HG03064 (cell line): ENCODE measurements around the gene FMC1.
"Not testable (repeated sequence)": the region's sequence is repeated elsewhere in the genome, so short reads cannot be mapped to it uniquely, and the experiment has no call there.

Source experiments
- ATAC-seq: cut with Tn5 transposase; IDR thresholded peaks from one replicate; pipeline ENCODE4 v1.9.1; 2021; ENCODE audit warnings: low read depth; ENCODE audit not compliant: unreplicated experiment

The FMC1 gene, protein sequence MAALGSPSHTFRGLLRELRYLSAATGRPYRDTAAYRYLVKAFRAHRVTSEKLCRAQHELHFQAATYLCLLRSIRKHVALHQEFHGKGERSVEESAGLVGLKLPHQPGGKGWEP

DNA sequence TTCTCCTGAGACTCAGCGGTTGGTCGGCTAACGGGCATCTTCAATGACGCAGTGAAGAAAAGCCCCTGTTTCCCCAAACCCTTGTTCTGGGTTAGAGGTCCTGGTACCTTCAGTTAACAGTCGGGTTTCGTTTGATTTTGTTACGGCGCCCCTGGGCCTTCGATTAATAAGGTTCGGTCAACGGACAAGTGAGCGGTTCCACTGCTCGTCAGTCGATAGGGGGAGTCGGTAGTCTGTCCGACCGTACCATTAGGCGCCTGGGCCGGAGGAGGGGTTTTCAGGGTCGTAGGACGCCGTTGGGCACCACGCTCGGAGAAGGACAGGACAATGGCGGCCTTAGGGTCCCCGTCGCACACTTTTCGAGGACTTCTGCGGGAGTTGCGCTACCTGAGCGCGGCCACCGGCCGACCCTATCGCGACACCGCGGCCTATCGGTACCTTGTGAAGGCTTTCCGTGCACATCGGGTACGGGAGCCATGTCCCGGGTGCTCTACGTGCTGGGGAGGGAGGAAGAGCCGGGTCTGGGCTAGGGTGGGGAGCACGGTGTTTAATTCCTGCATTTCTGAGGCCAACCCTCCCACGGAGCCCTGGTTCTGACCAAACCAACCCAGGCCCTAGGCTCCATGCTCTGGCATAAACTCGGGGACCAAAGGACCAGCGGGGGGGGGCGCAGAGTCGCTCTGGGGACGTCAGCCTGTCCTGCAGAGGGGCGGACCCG, at the start of gene FMC1:
Gene FMC1, plus strand, starts transcription at position 280 of the 718 bp plus-strand sequence. Its CDS starts 48 bp downstream, at position 328.
- peak; percentile 51 for ATAC-seq

DNA sequence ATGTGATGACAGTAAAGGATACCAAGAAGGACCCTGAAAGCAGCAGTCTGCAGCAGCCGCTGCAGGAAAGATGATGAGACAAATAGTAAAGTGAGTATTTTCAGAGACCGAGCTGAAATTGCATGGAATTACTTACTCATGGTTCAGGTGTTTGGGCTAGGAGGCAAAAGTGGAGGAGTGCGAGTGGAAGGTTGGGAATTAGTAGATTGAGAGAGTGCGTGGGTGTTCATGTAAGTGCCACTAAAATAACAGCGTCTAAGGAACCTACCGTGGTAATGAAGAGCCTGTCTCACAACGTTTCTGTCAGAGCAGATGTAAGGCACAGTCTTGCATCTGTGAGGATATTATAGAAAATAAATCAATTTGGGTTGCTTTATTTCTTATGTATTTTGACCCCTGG, 48.3 kb upstream of the FMC1 start:
- ATAC-seq = no peak

DNA sequence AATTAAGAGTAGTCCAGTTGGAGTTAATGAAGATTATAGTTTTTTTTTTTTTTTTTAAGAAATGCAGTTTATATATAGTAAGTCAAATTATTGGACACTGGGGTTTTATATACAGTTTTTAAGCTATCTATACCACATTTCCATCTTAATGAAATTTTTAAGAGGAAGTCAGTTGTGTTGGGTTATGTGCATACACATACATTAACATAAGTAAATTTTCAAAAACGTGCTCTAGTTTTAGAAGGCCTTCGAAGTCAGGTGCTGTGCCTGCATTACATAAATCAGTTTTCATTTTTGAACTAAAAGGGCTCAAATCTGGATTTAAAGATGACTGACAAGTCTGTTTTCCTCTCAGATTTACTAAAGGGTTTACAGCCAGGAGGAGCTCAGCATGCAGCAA, 47.6 kb upstream of the FMC1 start:
- no peak for ATAC-seq

DNA sequence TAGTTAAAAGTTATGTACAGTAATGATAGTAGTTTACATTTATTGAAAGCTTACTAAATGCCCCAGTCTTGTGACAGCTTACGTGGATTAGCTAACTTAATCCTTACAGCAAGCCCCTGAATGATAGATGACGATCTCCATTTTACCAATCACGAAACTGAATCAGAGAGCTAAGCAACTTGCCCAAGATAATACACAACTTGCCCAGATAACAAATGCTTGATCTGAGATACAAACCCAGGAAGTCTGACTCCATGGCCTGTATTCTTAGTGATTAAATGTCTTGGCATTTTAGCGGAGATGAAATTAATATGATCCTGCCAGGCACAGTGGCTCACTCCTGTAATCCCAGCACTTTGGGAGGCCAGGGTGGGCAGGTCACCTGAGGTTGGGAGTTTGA, 46.9 kb upstream of the FMC1 start:
- no peak for ATAC-seq

DNA sequence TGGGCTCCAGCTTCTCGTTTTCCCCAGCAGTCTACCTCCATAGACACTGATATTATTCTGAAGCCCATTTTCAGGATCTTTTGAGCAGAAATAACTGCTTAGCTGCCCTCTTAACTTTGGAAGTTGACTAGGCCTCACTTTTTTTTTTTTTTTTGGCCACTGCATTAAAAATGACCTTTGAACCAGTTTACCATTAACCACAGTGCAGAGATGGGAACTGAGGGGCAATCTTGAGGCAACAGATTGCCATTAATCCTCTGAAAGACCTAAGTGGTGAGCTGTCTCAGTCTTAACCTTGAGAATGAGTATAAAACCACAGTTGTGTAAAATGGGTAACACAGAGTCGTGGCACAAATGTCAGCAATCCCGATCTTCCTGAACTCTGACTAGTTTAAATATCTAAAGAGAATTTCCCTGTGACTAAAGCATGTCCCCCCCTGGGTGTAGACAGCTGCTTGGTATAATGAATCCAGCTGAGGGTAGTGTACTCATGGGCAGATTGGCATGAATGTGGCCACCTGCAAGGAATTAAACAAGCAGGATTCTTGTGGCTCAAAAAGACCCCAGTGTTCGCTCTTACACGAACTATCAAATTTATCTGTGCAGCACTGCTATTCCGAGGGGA, 46.1 kb upstream of the FMC1 start:
- no peak for ATAC-seq

DNA sequence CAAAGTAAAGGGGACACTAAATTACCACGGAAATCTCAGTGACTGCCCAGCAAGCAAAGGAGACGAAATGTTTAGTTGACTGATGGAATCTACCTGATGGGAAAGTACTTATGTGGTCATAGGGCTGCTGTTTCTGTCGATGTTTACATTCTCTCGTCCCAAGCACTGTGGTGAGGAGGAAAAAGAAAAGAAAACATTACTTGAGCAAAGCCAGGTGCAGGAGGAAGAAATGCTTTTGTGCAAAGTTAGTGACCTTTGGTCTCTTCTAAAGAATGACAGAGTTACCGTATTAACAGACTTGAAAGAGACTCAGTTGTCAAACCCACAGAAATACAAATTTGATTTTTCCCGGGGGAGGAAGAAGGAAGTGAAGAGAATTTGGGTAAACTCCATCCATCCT, 43.3 kb upstream of the FMC1 start:
- ATAC-seq = no peak

DNA sequence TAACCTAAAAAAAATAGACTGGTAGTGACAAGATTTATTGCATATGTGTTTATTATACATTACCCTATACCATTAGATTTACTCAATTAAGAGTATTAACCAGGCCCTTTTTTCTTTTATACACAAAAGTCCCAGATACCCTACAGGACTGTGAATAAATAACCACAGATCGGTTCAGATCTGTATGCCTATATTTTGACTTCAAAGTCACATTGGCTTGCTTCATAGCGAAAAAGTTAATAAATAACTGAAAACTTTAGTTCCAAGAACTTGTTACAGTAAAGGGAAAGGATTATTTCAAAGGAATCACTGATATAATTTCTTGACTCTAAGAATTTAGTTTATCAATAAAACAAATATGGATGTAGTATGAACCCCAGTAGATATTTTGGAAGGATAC, 41.8 kb upstream of the FMC1 start:
- no peak for ATAC-seq

DNA sequence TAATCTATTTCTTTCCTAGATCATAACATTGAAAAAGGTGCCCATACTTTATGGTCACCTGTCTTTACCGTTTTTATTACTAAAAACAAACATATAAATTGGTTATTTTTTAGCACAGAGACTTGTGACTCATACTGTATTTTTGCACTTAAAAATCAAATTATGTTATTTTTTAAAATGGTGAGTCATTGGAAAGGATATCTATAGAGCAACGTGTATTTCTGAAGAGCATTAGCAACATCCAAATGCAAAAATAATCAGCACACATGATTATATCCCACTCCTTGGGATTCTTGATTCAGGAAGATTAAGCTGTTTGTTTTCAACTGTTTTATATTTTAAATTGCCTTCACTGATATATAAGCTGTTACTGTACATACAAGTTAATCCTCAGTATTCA, 40.7 kb upstream of the FMC1 start:
- no peak for ATAC-seq

DNA sequence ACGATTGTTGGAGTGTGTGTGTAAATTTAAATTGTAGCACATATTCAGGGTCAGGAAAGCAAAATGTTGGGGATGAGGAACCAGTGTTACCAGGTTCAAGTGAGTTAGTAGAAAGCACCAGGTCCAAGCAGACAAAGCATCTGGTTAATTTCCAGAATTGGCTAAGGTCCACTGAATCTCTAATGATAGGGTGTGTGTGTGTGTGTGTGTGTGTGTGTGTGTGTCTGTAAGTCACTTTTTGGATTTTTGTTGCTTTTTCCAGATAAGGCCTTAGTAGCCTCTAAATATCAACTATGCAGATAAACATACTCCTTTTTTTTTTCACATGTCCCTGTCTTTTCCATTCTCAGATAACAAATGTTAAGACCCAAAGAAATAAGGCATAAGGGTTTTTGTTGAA, 36.6 kb upstream of the FMC1 start:
- ATAC-seq = no peak

DNA sequence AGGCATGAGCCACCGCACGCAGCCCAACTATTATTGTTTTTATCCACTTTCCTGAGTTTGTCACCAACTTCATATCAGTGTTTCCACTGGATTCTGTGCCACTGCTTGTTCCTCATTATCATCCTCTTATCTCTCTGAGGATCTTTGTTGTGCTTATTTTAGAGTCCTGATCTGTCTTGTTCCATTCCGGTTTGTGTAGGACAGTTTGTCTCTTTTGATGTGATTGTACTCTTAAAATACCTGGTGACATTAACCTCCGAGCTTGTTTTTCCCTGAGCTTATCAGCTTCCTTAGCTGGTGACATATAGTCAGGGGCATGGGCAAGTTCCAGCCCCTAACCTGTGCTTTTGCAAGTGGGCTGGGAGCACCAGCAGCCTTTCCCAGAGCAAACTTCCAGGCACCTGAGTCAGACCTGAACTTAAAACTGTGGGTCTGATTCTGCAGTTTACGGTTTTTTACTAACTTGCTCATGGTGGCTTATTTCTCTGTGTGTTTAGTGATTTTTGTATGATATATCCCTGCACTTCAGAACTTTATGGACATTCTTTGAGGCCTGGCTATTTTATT, 23.1 kb upstream of the FMC1 start:
- no peak for ATAC-seq

DNA sequence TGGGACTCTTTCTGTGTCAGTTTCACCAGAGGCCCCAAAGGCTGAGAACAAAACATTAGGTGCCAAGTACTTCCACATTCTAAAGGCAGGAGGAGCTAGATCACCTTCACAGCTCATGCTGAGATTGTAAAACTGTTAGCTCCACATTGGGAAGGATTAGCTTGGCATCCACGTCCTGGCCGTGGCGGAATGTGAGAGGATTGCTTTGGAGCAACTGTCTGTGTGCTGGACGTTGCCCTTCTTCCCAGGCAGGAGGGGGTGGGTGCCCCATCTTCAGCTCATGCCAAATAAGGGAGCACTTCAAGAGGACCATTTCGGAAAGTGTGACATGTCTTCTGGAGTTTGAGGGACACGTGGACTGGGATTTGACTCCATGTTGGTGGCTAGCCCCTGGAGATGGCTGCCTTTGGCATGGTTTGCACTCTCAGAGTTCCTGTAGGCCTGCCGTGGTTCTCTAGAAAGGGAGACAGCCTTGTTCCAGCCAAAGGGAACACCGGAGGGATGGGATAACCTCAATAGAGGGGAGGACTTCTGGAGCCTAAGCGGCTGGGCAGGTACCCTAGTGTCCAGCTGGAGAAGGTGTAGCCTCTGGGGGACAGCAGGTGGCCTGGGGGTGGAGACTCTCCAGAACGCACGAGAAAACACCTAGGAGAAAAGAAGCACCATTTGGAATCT, 19.9 kb upstream of the FMC1 start:
- ATAC-seq = no peak

DNA sequence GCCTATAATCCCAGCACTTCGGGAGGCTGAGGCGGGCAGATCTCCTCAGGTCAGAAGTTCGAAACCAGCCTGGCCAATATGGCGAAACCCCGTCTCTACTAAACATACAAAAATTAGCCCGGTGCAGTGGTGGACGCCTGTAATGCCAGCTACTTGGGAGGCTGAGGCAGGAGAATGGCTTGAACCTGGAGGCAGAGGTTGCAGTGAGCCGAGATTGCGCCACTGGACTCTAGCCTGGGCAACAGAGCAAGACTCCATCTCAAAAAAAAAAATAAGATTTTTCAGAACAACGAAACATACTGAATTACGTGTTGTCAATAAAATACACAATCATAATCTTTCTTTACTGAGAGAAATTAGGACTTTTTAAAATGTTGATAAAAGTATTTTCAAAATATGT, 16.4 kb upstream of the FMC1 start:
- not testable (repeated sequence) for ATAC-seq

DNA sequence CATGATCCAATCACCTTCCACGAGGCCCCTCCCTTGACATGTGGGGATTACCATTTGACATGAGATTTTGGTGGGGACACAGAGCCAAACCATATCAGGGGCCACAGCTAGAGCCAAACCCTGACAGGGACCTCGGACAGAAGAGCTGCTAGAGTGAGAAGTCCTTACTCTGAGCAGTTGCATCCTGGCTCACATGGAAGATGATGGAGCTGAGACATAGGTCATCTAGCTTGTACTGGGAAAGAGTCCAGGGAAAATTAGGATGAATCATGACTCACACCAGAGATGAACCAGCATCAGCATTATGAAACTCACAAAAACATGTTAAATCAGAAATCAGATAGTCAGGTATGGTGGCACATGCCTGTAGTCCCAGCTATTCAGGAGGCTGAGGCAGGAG, 12.8 kb upstream of the FMC1 start:
- ATAC-seq = no peak

DNA sequence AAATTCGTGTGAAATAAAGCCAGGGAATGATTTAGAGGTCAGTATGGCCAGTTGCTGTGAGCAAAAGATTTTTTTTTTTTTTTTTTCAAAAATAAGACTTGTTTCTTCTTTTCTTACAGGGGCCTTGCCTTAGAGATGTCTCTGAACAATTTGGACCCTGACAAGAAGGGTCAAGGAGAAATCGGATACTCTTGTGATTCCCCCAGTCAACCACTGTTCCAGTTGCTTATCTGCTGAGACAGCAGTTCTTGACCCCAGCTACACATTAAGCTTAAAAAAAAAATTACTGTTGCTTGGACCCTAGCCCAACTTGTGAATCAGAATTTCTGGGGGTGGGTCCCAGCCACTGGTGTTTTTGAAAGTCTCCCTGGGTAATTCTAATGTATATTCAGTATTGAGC, 12.0 kb upstream of the FMC1 start:
- ATAC-seq = no peak

DNA sequence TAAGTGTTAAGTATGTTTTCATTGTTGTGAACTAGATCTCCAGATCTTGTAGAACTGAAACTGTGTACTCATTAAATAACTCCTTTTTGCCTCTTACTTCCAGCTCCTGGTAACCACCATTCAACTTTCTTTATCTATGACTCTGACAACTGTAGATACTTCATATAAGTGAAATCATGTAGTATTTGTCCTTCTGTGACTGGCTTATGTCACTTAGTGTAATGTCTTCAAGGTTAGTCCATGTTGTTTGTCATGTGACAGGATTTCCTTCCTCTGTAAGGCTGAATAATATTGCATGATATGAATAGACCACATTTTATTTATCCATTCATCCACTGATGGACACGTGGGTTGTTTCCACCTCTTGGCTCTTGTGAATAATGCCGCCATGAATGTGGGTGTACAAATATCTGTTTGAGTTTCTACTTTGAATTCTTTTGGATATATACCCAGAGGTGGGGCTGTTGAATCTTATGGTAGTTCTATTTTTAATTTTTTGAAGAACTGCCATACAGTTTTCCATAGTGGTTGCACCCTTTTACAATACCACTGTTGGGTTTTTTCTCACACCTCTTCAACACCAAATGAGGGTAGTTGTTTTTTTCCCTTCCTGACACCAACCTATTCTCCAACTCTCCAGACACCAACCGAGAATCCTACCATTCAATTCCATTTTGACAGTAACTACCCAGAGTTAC, 10.7 kb upstream of the FMC1 start:
- ATAC-seq = no peak

DNA sequence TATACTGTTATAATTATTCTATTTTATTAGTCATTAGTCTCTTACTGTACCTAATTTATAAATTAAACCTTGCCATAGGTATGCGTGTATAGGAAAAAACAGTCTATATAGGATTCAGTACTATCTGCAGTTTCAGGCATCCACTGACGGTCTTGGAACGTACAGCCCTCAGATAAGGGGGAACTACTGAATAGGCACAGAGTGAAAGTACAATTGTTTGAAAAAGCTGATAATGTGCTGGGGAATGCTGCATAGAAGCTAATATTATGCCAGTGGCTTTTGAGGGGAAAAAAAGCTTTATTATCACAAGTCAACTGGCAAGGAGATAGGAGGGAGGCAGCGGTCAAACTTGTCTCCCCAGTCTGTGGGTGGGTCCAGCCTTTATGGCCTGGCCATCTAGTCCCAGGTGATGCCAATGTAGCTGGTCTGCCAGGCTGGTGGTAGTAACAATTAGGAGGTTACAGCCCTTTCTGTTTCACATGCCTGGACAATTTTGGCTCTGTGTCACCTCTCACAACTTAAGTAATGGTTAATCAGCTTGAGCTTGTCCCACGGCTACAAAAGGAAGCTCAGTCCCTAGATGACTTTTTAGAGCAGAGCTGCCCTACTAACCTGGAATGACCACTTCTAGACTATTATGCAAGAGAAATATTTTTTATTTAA, 8.3 kb upstream of the FMC1 start:
- ATAC-seq = no peak

DNA sequence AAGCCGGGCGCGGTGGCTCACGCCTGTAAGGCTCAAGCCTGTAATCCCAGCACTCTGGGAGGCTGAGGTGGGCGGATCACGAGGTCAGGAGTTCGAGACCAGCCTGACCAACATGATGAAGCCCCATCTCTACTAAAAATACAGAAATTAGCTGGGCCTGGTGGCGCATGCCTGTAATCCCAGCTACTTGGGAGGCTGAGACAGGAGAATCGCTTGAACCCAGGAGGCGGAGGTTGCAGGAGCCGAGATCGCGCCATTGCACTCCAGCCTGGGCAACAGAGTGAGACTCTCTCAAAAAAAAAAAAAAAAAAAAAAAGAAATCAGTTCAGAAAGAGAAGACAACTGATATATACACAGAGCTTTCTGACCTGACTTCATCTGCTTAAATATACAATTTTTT, 7.7 kb upstream of the FMC1 start:
- ATAC-seq = not testable (repeated sequence)

DNA sequence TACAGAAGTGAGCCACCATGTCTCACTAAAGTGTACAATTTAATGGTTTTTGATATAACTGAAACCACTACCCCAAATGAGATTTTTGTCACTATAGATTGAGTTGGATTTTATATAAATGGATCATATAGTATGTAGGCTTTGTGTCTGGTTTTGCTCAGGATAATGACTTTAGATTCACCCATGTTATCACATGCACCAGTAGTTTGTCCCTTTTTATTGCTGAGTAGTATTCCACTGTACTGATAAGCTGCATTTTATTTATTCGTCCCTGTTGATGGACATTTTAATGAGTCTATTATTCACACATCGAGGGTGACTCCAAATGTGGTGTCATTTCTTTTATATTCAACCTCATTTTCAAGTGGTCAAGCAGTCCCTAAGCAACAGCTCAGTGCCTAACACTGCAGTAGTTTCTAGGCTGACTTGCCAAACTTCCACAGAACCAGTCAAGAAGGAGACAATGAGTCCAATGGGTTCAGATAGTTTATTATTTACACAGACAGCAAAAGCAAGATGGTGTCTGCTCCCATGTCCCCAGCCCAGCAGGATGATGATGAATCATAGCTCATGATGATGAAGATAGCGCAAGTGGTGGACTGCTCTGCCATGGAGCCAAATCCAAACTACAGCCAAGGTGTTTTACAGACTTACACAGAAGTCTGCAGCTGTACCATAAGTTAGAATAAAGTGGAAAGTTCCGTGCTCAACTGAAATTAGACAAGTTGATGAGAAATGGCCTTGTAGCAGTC, 6.6 kb upstream of the FMC1 start:
- ATAC-seq = no peak

DNA sequence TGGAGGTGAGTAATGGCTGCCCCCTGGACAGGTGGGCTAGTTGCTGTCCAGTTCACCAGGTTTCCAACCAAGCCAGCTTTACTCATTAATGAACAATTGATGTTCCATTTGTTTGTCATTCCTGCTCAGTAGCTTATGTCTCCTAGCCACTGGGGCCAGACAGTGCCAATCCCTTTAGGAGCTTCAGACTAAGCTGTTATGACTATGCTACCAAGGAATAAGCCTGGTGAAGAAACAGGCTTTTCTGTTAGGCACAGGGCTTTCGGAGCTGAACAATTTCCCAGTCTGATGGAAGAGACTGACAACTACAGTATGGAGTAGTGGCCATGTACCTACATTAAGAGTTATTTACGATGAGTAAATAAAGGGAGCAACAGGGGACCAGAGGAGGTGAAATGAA, 2.1 kb upstream of the FMC1 start:
- no peak for ATAC-seq

DNA sequence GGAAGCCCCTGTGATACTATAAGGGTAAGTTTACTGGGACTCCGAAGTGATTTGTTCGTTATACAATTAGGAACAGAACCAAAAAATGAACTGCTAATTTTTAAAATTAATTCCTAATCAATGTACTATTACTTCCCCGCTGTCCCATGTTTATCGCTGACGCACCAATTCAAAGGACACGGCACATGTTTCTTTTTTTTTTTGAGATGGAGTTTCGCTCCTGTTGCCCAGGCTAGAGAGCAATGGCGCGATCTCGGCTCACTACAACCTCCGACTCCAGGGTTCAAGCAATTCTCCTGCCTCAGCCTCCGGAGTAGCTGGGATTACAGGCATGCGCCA, 1.5 kb upstream of the FMC1 start:
- no peak for ATAC-seq
